GM12872 (cell line): Measurements from ENCODE around the gene UBR4.

Experiments
- TF ChIP-seq, protein P1 (sequence below): IDR thresholded peaks from 3 replicates; pipeline ENCODE4 v1.5.1; 2011; ENCODE audit warnings: low read depth, mild to moderate bottlenecking, low read length, moderate library complexity; ENCODE audit not compliant: insufficient read depth

The UBR4 gene

DNA sequence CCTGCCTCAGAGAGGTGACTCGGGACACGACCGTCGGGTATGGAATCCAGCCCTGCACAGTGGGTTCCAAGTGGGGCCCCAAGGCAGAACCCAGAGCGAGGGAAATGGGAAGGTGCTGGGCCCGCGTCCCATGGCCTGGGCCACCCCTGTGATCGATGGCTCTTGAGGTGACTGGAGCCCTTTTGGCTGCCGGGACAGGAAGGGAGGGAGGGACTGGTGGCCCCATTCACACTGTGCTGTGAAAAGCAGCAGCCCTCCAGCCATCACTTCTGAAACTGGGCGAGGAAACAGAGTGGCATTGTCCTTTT is 143.2 kb downstream of the UBR4 start:
- TF ChIP-seq, protein P1, sequence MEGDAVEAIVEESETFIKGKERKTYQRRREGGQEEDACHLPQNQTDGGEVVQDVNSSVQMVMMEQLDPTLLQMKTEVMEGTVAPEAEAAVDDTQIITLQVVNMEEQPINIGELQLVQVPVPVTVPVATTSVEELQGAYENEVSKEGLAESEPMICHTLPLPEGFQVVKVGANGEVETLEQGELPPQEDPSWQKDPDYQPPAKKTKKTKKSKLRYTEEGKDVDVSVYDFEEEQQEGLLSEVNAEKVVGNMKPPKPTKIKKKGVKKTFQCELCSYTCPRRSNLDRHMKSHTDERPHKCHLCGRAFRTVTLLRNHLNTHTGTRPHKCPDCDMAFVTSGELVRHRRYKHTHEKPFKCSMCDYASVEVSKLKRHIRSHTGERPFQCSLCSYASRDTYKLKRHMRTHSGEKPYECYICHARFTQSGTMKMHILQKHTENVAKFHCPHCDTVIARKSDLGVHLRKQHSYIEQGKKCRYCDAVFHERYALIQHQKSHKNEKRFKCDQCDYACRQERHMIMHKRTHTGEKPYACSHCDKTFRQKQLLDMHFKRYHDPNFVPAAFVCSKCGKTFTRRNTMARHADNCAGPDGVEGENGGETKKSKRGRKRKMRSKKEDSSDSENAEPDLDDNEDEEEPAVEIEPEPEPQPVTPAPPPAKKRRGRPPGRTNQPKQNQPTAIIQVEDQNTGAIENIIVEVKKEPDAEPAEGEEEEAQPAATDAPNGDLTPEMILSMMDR = no peak

DNA sequence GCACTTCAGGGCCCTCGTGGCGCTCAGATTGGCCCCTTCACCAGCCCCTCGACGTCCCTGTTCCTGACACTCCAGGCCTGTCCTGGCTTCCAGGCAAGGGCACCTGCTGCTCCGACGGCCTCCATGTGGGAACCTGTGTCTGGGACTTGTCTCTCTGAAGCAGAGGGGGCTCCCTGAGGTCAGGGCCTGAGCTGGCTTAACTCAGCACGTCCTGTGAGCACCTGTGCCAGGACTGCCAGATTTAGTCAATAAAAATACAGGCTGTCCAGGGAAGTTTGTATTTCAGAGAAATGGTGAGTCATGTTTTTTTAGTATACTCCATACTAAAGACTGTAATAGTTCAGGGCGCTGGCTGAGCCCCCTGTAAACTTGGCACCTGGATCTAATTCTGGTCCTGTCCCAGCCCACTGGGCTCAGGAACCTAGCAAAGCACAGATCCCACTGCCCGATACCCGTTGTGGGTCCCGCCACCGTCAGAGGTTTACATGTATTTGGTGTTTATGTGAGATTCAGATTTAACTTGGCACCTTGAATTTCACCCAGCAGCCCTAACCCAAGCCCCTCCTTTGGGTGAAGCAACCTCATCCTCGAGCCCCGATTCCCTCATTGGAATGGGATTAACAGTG is 143.7 kb downstream of the UBR4 start:
- TF ChIP-seq, protein P1 = no peak

DNA sequence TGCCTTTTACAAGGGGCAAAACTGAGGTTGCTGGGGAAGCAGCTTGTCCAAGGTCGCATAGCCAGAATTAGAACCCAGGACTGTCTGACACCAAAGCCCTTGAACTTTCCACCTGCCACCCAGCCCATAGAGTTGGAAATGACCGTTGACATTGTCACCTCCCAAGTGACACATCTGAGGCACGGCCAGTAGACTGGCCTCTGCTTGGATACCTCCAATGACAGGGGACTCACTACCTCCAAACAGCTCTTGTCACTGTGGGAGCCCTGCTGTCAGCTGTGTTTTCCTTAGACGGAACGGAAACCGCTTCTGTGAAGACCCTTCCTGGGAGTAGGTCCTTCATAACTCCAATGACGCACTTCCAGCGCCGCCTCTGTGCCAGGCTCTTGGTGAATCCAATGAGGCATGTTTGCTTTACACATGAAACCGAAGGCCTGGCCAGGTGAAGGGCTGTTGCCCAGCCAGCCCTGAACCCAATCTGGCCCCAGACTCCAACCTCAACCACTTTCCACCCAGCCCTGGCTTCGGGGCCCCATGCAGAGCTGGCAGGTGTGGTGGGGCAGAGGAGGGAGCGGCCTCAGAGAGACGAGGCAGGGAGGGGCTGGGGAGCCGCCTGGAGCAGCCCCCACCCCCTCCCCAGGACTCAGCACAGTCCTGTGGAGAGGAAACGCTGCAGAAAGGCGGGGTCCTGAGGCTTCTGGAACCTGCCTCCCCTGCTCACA is 144.4 kb downstream of the UBR4 start:
- TF ChIP-seq, protein P1 = no peak

DNA sequence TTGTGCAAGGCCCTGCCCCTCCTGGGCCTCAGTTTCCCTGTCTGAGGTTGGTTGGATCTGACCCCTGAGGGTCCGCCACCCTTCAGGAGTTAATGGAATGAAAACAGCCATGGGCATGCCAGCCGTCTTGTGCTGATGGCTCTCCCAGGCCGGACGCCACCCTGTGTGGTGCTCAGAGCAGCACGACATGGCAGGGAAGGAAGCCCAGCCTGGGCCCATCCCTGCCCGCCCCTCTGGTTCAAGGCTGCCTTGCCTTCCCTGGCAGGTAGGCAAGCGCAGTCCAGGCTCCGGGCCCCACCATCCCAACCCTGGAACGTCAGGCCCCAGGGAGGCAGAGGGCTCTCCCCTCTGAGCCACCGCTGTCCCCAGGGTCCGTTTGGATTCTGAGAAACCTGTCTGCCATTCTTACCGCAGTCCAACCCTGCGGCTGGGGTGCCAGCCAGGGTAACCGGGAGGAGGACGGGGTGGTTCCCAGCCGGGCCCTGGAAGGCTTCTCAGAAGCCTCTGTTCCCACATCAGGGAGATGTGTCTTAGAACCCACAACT is 145.1 kb downstream of the UBR4 start:
- TF ChIP-seq, protein P1 = no peak

DNA sequence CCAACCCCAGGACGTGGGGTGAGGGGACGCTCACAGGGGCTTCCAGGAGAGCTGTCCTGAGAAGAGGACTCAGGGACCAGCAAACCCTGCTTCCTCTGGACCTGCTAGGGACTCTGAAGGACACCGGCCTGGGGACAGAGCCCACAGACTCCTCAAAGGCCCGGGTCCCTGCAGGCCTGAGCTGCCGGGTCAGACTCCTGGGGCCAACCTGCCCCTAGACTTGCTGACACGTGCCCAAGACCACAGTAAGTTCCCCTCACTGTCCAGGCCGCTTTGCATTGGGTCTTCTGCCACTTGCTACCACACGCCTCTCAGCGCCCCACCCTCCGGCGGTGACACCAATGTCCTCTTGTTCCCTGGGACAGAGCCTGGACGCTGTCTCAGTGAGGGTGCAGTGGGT is 146.9 kb downstream of the UBR4 start:
- TF ChIP-seq, protein P1 = no peak

DNA sequence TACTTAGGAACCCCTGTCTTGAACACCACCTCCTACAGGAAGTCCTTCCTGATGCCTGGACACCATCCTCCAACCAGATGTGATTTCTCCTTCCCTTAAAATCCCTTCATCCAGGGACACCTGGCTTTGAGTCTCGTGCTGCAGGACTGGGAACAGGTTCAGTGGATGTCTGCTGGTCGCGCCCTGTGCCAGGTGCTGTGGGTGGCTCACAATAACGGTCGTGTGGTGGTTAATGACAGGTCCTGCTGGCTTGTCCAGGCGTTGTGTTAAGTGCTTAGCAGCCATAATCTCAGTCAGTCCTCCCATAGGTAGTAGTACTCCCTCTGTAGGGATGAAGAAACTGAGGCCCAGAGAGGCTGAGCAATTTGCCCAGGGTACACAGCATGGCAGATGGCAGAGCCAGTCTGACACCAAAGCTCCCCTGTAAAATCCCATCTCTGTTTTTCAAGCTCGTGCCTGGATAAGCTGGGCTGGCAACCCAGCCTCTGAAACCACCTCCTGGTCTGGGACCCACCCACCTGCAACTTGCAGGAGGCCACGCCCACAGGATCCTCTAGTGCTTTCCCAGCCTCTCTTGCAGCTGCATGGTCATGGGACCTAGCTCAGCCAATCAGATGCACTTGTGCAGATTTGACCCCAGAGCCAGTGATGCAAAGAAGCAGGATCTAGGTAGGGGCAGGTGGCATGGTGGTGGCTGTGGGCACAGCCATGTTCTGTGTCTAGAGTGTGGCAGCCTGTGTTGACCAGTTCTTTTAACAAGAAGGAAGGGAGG is 147.6 kb downstream of the UBR4 start:
- TF ChIP-seq, protein P1 = no peak

DNA sequence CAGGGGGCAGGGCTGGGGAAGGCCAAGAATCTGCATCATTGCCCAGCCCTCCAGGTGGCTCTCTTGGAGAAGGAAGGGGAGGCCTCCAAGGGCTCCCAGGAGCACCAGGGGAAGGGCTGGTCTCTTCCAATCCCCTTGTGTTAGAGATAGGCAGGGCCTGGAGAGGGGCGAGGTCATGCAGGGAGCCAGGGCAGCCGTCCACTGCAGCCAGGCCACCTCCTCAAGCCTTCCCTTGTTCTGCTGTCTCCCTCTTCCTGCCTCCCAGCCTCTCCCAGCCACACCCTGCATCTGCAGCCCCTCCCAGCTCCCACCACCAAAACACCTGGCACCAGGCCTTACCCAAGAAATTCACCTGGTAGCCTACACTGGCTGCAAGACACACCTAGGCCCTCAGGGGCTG is 148.3 kb downstream of the UBR4 start:
- TF ChIP-seq, protein P1 = no peak
